ENCODE measurements around the gene COL6A3. TPM values are rescaled to one million over a fixed set of nuclear protein-coding genes. Genes with fewer than 3 reads are reported as not detected.

COL6A3 gene
- total RNA-seq, 1 experiment from 2014 or later, result 0.57 TPM

GRCh38 chr2:237450108-237450507 is 36.1 kb upstream of the COL6A3 start:
- no peak overlapping the region for H3K27ac ChIP-seq

DNA sequence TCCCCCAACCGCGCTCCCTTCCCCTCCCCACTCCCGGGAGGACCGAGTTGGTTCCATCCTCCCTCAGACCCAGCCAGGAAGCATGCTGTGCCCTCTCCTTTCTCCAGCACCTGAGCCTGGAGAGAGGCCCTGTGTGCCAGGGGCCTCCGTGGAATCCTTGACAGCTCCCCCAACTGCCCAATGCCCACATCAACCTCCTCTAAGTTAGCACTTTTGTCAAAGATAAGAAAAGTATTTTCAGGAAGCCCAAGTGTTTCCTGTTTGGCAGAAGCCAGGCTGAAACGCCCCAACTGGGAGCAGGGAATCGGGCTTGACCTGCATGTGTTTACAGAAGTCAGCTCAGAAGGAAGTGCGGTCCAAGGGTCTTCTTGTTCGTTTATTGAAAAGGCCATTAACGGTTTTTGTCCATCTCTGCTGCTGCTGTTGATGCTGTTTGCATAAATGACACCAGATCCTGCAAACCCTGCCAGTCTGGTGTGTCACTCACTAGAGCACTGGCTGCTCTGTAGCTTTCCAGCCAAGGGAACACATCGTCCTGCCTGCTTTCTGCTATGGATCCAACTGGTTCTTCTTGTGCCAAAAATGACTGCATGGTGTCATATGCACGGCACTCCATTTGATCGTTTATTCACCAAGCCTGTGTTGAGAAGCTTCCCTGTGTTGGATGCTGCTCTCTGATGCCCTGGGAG is 35.4 kb upstream of the COL6A3 start:
- peaks cover 3% of the 10 kb centered on the region; the same call in 1 of the 2 replicates for H3K9me3 ChIP-seq (ENCODE audit: insufficient read depth, low read depth)
- no peak overlapping the region for H3K27ac ChIP-seq
- no peak overlapping the region for H3K4me3 ChIP-seq
- TF ChIP-seq EZH2 (IDR thresholded peaks at IDR 0.05; ENCODE audit: low read depth) (no peak), CTCF (conservative IDR thresholded peaks at IDR 0.05) (no peak)
- ChIA-PET POLR2A (ENCODE audit: unreplicated experiment) (no interaction called here), CTCF (no interaction called here)
- no peaks in the 10 kb centered on the region for H3K9me2 ChIP-seq (ENCODE audit: insufficient read depth)
- no peaks in the 10 kb centered on the region for H3F3A ChIP-seq (ENCODE audit: insufficient read depth, low read depth)
- H3K27me3 ChIP-seq (ENCODE audit: insufficient read depth, low read depth), result no peaks in the 10 kb centered on the region
- H3K4me1 ChIP-seq (replicated peaks; ENCODE audit: insufficient read depth), result peaks cover 5% of the 10 kb centered on the region; the same call in 1 of the 2 replicates
- no TSS peak for BruUV-seq (replicated peaks)
- no peaks in the 10 kb centered on the region for H3K79me2 ChIP-seq (ENCODE audit: low read depth)
- H2AFZ ChIP-seq, result no peak overlapping the region
- H3K4me2 ChIP-seq, result no peak overlapping the region
- intact Hi-C loops (cut with micrococcal nuclease; ENCODE audit: unreplicated experiment), result no loop called here
- no peaks in the 10 kb centered on the region for H4K20me1 ChIP-seq (ENCODE audit: insufficient read depth)
- H3K36me3 ChIP-seq (ENCODE audit: low read depth), result no peaks in the 10 kb centered on the region
- DNase-seq, result no peak

More at GRCh38 chr2:237450108-237450507, 36.1 kb upstream of the COL6A3 start:
- CTCF ChIA-PET, result no interaction called here
- H3K27me3 ChIP-seq (ENCODE audit: insufficient read depth, low read depth), result no peaks in the 10 kb centered on the region
- no peak overlapping the region for H2AFZ ChIP-seq
- no peaks in the 10 kb centered on the region for H3K36me3 ChIP-seq (ENCODE audit: low read depth)
- no TSS peak for BruUV-seq (replicated peaks)
- TF ChIP-seq CTCF (conservative IDR thresholded peaks at IDR 0.05) (no peak), EZH2 (IDR thresholded peaks at IDR 0.05; ENCODE audit: low read depth) (no peak)
- no peaks in the 10 kb centered on the region for H3F3A ChIP-seq (ENCODE audit: insufficient read depth, low read depth)
- H3K9me3 ChIP-seq (ENCODE audit: insufficient read depth, low read depth), result peaks cover 3% of the 10 kb centered on the region
- POLR2A ChIA-PET (ENCODE audit: unreplicated experiment), result no interaction called here
- H4K20me1 ChIP-seq (ENCODE audit: insufficient read depth), result no peaks in the 10 kb centered on the region
- H3K79me2 ChIP-seq (ENCODE audit: low read depth), result no peaks in the 10 kb centered on the region
- H3K4me1 ChIP-seq (replicated peaks; ENCODE audit: insufficient read depth), result peaks cover 5% of the 10 kb centered on the region; the same call in 1 of the 2 replicates
- no peaks in the 10 kb centered on the region for H3K9me2 ChIP-seq (ENCODE audit: insufficient read depth)
- DNase-seq, result no peak
- intact Hi-C loops (cut with micrococcal nuclease; ENCODE audit: unreplicated experiment), result no loop called here
- no peak overlapping the region for H3K4me2 ChIP-seq
- H3K4me3 ChIP-seq, result no peak overlapping the region

DNA sequence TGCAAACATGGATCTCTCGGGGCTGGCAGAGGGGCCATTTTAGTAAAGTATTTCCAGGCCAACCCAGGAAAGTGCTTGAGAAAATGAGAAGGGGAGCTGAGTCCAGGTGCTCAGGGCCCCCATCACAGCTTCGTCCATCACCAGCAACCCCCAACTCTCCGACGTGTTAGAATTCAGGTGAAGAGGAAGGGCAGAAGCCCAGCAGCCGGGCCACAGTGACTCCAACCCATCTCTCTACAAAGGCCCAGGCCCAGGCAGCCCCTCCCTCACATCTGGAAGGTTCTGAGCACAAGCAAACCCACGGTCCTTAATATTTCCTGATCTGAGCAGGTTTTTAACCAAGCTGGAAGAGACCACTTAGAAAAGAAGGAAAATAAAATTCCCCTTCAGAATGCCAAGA is 34.7 kb upstream of the COL6A3 start:
- H3K9me3 ChIP-seq (ENCODE audit: insufficient read depth, low read depth), result no peaks in the 10 kb centered on the region
- no peak overlapping the region for H3K4me2 ChIP-seq
- no peaks in the 10 kb centered on the region for H3K79me2 ChIP-seq (ENCODE audit: low read depth)
- H3K27me3 ChIP-seq (ENCODE audit: insufficient read depth, low read depth), result no peaks in the 10 kb centered on the region
- H3K4me3 ChIP-seq, result no peak overlapping the region
- no peaks in the 10 kb centered on the region for H4K20me1 ChIP-seq (ENCODE audit: insufficient read depth)
- DNase-seq, result no peak
- POLR2A ChIA-PET (ENCODE audit: unreplicated experiment), result no interaction called here
- no peak for TF ChIP-seq EZH2 (IDR thresholded peaks at IDR 0.05; ENCODE audit: low read depth)
- intact Hi-C loops (cut with micrococcal nuclease; ENCODE audit: unreplicated experiment), result no loop called here
- BruUV-seq (replicated peaks), result no TSS peak
- peaks cover 5% of the 10 kb centered on the region; the same call in 1 of the 2 replicates for H3K4me1 ChIP-seq (replicated peaks; ENCODE audit: insufficient read depth)
- H3K36me3 ChIP-seq (ENCODE audit: low read depth), result no peaks in the 10 kb centered on the region
- no peak overlapping the region for H2AFZ ChIP-seq
- no peaks in the 10 kb centered on the region for H3F3A ChIP-seq (ENCODE audit: insufficient read depth, low read depth)
- no peaks in the 10 kb centered on the region for H3K9me2 ChIP-seq (ENCODE audit: insufficient read depth)
- no peak overlapping the region for H3K27ac ChIP-seq
- CTCF ChIA-PET, result no interaction called here

All from PC-9 (cell line).